ENCODE results near the gene COL4A1.

Gene COL4A1

DNA sequence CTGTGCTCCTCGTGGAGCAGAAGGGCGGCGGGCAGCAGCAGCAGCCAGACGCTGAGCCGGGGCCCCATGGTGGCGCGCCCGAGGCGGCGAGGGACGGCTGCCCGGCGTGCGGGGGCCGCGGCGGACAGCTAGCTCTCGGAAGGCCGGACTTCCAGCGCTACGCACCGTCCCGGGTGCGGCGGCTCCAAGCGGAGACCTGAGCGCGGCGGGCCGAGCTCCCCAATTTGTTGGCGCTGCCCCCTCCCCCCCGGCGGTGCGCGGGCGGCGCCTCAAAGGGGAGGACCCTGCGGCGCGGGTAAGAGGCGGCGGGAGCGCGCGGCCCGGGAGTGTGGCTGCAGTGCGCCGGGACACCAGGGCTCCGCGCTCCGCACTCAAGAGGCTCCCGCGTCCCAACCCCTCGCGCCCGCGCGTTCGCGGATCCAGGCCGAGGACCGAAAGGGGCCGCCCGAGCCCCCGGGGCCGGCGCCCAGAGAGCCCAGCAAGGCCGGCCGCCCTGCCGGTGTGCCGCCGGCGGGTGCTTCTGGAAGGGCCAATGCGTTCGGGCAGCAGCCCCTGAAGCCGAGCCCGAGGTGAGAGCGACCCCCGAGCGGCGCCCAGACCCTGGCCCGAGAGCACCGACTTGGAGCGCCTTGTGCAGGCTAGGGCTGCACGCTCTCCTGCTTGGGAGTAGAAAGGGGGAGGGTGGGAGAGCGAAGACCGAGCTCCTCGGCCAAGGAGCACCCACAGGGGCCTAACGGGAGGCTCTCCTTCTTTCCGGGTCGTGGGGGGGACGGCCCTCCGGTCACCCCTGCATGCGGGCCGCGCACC, at the start of gene COL4A1, which contains the start of gene COL4A2:
TSS of gene COL4A1 (minus strand) at position 198 of the 807 bp plus-strand sequence. CDS start at position 68, 130 bp downstream.
TSS of gene COL4A2 (plus strand) at position 325 of the 807 bp plus-strand sequence. CDS start 620 bp downstream, outside the sequence.
- H3K27ac ChIP-seq = no peak within 1 kb of the TSS
- H3K79me2 ChIP-seq (ENCODE audit: insufficient read depth, low read depth) = no peaks in the 10 kb centered on the region
- no peak within 1 kb of the TSS for H3K9ac ChIP-seq
- TF ChIP-seq, protein P1, sequence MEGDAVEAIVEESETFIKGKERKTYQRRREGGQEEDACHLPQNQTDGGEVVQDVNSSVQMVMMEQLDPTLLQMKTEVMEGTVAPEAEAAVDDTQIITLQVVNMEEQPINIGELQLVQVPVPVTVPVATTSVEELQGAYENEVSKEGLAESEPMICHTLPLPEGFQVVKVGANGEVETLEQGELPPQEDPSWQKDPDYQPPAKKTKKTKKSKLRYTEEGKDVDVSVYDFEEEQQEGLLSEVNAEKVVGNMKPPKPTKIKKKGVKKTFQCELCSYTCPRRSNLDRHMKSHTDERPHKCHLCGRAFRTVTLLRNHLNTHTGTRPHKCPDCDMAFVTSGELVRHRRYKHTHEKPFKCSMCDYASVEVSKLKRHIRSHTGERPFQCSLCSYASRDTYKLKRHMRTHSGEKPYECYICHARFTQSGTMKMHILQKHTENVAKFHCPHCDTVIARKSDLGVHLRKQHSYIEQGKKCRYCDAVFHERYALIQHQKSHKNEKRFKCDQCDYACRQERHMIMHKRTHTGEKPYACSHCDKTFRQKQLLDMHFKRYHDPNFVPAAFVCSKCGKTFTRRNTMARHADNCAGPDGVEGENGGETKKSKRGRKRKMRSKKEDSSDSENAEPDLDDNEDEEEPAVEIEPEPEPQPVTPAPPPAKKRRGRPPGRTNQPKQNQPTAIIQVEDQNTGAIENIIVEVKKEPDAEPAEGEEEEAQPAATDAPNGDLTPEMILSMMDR (conservative IDR thresholded peaks at IDR 0.05; ENCODE audit: low read depth, low read length) = no peak
- H3K4me1 ChIP-seq (ENCODE audit: low read depth, poor library complexity, severe bottlenecking) = no peaks in the 10 kb centered on the region
- H3K4me3 ChIP-seq (IDR thresholded peaks at IDR 0.05; ENCODE audit: insufficient read depth, low read depth, low read length) = no peak within 1 kb of the TSS
- H3K27me3 ChIP-seq (ENCODE audit: insufficient read depth, low read depth) = no peaks in the 10 kb centered on the region
- H3K4me2 ChIP-seq = no peak within 1 kb of the TSS
- no peaks in the 10 kb centered on the region for H3K36me3 ChIP-seq (ENCODE audit: insufficient read depth)
- no peaks in the 10 kb centered on the region for H4K20me1 ChIP-seq (ENCODE audit: insufficient read depth)
- no peak within 1 kb of the TSS for H2AFZ ChIP-seq (ENCODE audit: low read depth)

DNA sequence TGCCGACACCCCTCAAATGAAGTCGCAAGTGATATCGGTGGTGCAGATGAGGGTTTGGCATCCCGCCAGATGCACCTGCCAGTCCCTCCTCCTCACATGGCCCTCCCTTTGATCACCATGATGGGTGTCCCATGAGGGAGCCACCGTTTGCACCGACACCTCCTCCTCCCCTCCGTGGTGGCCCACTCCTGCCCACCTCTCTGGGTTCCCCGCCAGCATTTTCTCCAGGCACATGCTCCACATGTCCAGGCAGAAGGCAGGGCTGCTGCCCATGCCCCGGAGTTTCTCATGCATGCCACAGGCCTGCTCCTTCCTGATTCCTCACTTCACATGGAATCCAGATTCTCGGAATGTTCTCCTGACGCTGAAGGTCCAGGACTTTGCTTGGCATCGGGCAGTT, 49.4 kb upstream of the COL4A1 start:
- H3K36me3 ChIP-seq (ENCODE audit: insufficient read depth) = no peaks in the 10 kb centered on the region
- H4K20me1 ChIP-seq (ENCODE audit: insufficient read depth) = no peaks in the 10 kb centered on the region
- no peak overlapping the region for H3K4me2 ChIP-seq
- no peak overlapping the region for H3K9ac ChIP-seq
- no peak overlapping the region for H3K4me3 ChIP-seq (IDR thresholded peaks at IDR 0.05; ENCODE audit: insufficient read depth, low read depth, low read length)
- H3K27me3 ChIP-seq (ENCODE audit: insufficient read depth, low read depth) = no peaks in the 10 kb centered on the region
- no peaks in the 10 kb centered on the region for H3K79me2 ChIP-seq (ENCODE audit: insufficient read depth, low read depth)
- TF ChIP-seq, protein P1 (conservative IDR thresholded peaks at IDR 0.05; ENCODE audit: low read depth, low read length) = no peak
- H2AFZ ChIP-seq (ENCODE audit: low read depth) = no peak overlapping the region
- no peak overlapping the region for H3K27ac ChIP-seq
- no peaks in the 10 kb centered on the region for H3K4me1 ChIP-seq (ENCODE audit: low read depth, poor library complexity, severe bottlenecking)

- Histone ChIP-seq H3K4me3 (IDR thresholded peaks at IDR 0.05; ENCODE audit: insufficient read depth, low read depth, low read length) (no peak overlapping the region), H3K27ac (no peak overlapping the region), H2AFZ (ENCODE audit: low read depth) (no peak overlapping the region), H3K4me1 (ENCODE audit: low read depth, poor library complexity, severe bottlenecking) (no peaks in the 10 kb centered on the region), H3K36me3 (ENCODE audit: insufficient read depth) (no peaks in the 10 kb centered on the region), H3K4me2 (no peak overlapping the region), H3K9ac (no peak overlapping the region), H3K27me3 (ENCODE audit: insufficient read depth, low read depth) (no peaks in the 10 kb centered on the region), H3K79me2 (ENCODE audit: insufficient read depth, low read depth) (no peaks in the 10 kb centered on the region), H4K20me1 (ENCODE audit: insufficient read depth) (no peaks in the 10 kb centered on the region)
- TF ChIP-seq, protein P1 (conservative IDR thresholded peaks at IDR 0.05; ENCODE audit: low read depth, low read length) = no peak
These were observed 47.9 kb upstream of the COL4A1 start for GRCh38 chr13:110354715-110355473.

GRCh38 chr13:110354123-110354627, 47.2 kb upstream of the COL4A1 start:
- Histone ChIP-seq H4K20me1 (ENCODE audit: insufficient read depth) (no peaks in the 10 kb centered on the region), H3K27me3 (ENCODE audit: insufficient read depth, low read depth) (no peaks in the 10 kb centered on the region), H3K4me3 (IDR thresholded peaks at IDR 0.05; ENCODE audit: insufficient read depth, low read depth, low read length) (no peak overlapping the region), H3K4me2 (no peak overlapping the region), H3K79me2 (ENCODE audit: insufficient read depth, low read depth) (no peaks in the 10 kb centered on the region), H2AFZ (ENCODE audit: low read depth) (no peak overlapping the region), H3K9ac (no peak overlapping the region), H3K27ac (no peak overlapping the region), H3K36me3 (ENCODE audit: insufficient read depth) (no peaks in the 10 kb centered on the region), H3K4me1 (ENCODE audit: low read depth, poor library complexity, severe bottlenecking) (no peaks in the 10 kb centered on the region)
- TF ChIP-seq, protein P1 (conservative IDR thresholded peaks at IDR 0.05; ENCODE audit: low read depth, low read length) = no peak
